Measurements from ENCODE around the gene EMC10. TPM values are rescaled to one million over a fixed set of nuclear protein-coding genes. Genes with fewer than 3 reads are reported as not detected.
A peak's percentile ranks its signal among the peaks of the same experiment; 100 is the strongest.

EMC10 gene
- total and polyA plus RNA-seq, 4 donors, result 62.2 to 165 (median 137) TPM

GRCh38 chr19:50458396-50459066, 17.8 kb upstream of the EMC10 start:
- peaks cover 0 to 17% (median 0%) of the 10 kb centered on the region in 3 donors for H3K27me3 ChIP-seq (ENCODE audit: control insufficient read depth in 3 of 3, insufficient read depth in 3 of 3, low read length in 2 of 3)
- TF ChIP-seq, protein P1, sequence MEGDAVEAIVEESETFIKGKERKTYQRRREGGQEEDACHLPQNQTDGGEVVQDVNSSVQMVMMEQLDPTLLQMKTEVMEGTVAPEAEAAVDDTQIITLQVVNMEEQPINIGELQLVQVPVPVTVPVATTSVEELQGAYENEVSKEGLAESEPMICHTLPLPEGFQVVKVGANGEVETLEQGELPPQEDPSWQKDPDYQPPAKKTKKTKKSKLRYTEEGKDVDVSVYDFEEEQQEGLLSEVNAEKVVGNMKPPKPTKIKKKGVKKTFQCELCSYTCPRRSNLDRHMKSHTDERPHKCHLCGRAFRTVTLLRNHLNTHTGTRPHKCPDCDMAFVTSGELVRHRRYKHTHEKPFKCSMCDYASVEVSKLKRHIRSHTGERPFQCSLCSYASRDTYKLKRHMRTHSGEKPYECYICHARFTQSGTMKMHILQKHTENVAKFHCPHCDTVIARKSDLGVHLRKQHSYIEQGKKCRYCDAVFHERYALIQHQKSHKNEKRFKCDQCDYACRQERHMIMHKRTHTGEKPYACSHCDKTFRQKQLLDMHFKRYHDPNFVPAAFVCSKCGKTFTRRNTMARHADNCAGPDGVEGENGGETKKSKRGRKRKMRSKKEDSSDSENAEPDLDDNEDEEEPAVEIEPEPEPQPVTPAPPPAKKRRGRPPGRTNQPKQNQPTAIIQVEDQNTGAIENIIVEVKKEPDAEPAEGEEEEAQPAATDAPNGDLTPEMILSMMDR (IDR thresholded peaks at IDR 0.05; ENCODE audit: control extremely low read depth, extremely low read depth), result no peak
- H3K27ac ChIP-seq (ENCODE audit: low read depth in 1 of 2, low read length in 1 of 2), result no peak overlapping the region
- H3K4me3 ChIP-seq, result no peak overlapping the region
- 42 to 49% methylated on average over 50 of the region's 50 CpGs for WGBS, 2 donors
- no peak for ATAC-seq (ENCODE audit: insufficient read depth, low FRiP score)
- H3K4me1 ChIP-seq (ENCODE audit: control insufficient read depth in 5 of 5, insufficient read depth in 5 of 5, low read length in 5 of 5), result peaks cover 0 to 3% (median 0%) of the 10 kb centered on the region in 5 donors
- no peaks in the 10 kb centered on the region for H3K36me3 ChIP-seq (ENCODE audit: control insufficient read depth in 4 of 4, insufficient read depth in 4 of 4, low read length in 4 of 4)
- no peak overlapping the region for H3K9ac ChIP-seq (ENCODE audit: insufficient read depth in 1 of 2, low read length in 2 of 2)
- DNase-seq, result peak in 2 of 3 donors; percentile 22 to 45
- H3K9me3 ChIP-seq (ENCODE audit: control insufficient read depth in 4 of 4, insufficient read depth in 3 of 4, low read length in 3 of 4), result no peaks in the 10 kb centered on the region

GRCh38 chr19:50459067-50459456, 17.2 kb upstream of the EMC10 start:
- H3K9ac ChIP-seq (ENCODE audit: insufficient read depth in 1 of 2, low read length in 2 of 2), result no peak overlapping the region
- H3K4me3 ChIP-seq, result no peak overlapping the region
- no peak for ATAC-seq (ENCODE audit: insufficient read depth, low FRiP score)
- H3K36me3 ChIP-seq (ENCODE audit: control insufficient read depth in 4 of 4, insufficient read depth in 4 of 4, low read length in 4 of 4), result no peaks in the 10 kb centered on the region
- peaks cover 0 to 3% (median 0%) of the 10 kb centered on the region in 5 donors for H3K4me1 ChIP-seq (ENCODE audit: control insufficient read depth in 5 of 5, insufficient read depth in 5 of 5, low read length in 5 of 5)
- 65 to 68% methylated on average over 32 of the region's 32 CpGs for WGBS, 2 donors
- no peaks in the 10 kb centered on the region for H3K9me3 ChIP-seq (ENCODE audit: control insufficient read depth in 4 of 4, insufficient read depth in 3 of 4, low read length in 3 of 4)
- peak in 1 of 3 donors; percentile 14 for DNase-seq
- no peak overlapping the region for H3K27ac ChIP-seq (ENCODE audit: low read depth in 1 of 2, low read length in 1 of 2)
- TF ChIP-seq, protein P1 (IDR thresholded peaks at IDR 0.05; ENCODE audit: control extremely low read depth, extremely low read depth), result no peak
- peaks cover 0 to 17% (median 0%) of the 10 kb centered on the region in 3 donors for H3K27me3 ChIP-seq (ENCODE audit: control insufficient read depth in 3 of 3, insufficient read depth in 3 of 3, low read length in 2 of 3)

- Histone ChIP-seq H3K4me1 (ENCODE audit: control insufficient read depth in 5 of 5, insufficient read depth in 5 of 5, low read length in 5 of 5) (peaks cover 0 to 3% (median 0%) of the 10 kb centered on the region in 5 donors), H3K36me3 (ENCODE audit: control insufficient read depth in 4 of 4, insufficient read depth in 4 of 4, low read length in 4 of 4) (no peaks in the 10 kb centered on the region), H3K9ac (ENCODE audit: insufficient read depth in 1 of 2, low read length in 2 of 2) (no peak overlapping the region), H3K27ac (ENCODE audit: low read depth in 1 of 2, low read length in 1 of 2) (no peak overlapping the region), H3K9me3 (ENCODE audit: control insufficient read depth in 4 of 4, insufficient read depth in 3 of 4, low read length in 3 of 4) (no peaks in the 10 kb centered on the region), H3K27me3 (ENCODE audit: control insufficient read depth in 3 of 3, insufficient read depth in 3 of 3, low read length in 2 of 3) (peaks cover 0 to 17% (median 0%) of the 10 kb centered on the region in 3 donors), H3K4me3 (no peak overlapping the region)
- ATAC-seq (ENCODE audit: insufficient read depth, low FRiP score) (no peak), DNase-seq (no peak)
- 45 to 76% methylated on average over 1 of the region's 1 CpG for WGBS, 2 donors
- TF ChIP-seq, protein P1 (IDR thresholded peaks at IDR 0.05; ENCODE audit: control extremely low read depth, extremely low read depth), result no peak
Observed at GRCh38 chr19:50459638-50460037, 16.7 kb upstream of the EMC10 start.
